HUES48 (cell line): ENCODE data around the gene HIRA.

Experiments used
- H3K27ac ChIP-seq: one replicate; pipeline ENCODE4 v1.7.0; 2013; ENCODE audit warnings: low read depth, low read length, inconsistent platforms
- H3K27me3 ChIP-seq: 2 replicates; pipeline ENCODE4 v1.6.1; 2013; ENCODE audit warnings: mild to moderate bottlenecking, low read length; ENCODE audit not compliant: control insufficient read depth, insufficient read depth
- H3K36me3 ChIP-seq: 2 replicates; pipeline ENCODE4 v1.6.1; 2013; ENCODE audit warnings: low read length; ENCODE audit not compliant: control insufficient read depth, insufficient read depth
- H3K4me1 ChIP-seq: 2 replicates; pipeline ENCODE4 v1.6.1; 2013; ENCODE audit warnings: mild to moderate bottlenecking, low read length; ENCODE audit not compliant: control insufficient read depth, insufficient read depth
- H3K4me3 ChIP-seq: 2 replicates; pipeline ENCODE4 v1.5.1; 2013; ENCODE audit warnings: mild to moderate bottlenecking, low read depth, low read length
- H3K9ac ChIP-seq: 2 replicates; pipeline ENCODE4 v1.6.1; 2013; ENCODE audit warnings: mild to moderate bottlenecking, low read depth, low read length, moderate library complexity
- H3K9me3 ChIP-seq: 2 replicates; pipeline ENCODE4 v1.6.1; 2013; ENCODE audit warnings: low read length; ENCODE audit not compliant: control insufficient read depth, insufficient read depth

The HIRA gene

GRCh38 chr22:19471572-19471971 is 40.0 kb upstream of the HIRA start:
- peaks cover 88% of the 10 kb centered on the region for H3K36me3 ChIP-seq
- H3K4me1 ChIP-seq, result no peaks in the 10 kb centered on the region
- no peak overlapping the region for H3K27ac ChIP-seq
- no peak overlapping the region for H3K9ac ChIP-seq
- H3K27me3 ChIP-seq, result no peaks in the 10 kb centered on the region
- no peak overlapping the region for H3K4me3 ChIP-seq
- no peaks in the 10 kb centered on the region for H3K9me3 ChIP-seq

DNA sequence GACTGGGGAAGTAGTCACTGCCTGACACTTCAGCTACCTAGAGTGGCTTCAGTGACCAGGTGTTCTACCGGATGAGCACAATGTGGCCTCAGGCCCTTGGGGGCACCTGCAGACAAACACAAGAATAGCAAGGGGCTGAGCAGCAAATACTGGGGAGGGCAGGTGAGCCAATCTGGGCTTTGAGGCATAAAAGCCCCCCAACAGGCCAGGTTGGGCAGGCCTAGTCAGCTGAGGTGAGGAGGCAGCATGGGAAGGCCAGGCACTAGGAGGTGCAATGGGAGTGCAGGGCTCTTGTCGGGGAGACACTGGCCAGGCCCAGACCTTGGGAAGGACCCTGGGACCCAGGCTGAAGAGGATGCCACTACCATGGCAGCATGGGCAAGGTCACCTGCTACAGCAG is 38.5 kb upstream of the HIRA start:
- Histone ChIP-seq H3K9ac (no peak overlapping the region), H3K27ac (no peak overlapping the region), H3K4me1 (no peaks in the 10 kb centered on the region), H3K36me3 (peaks cover 96% of the 10 kb centered on the region), H3K27me3 (no peaks in the 10 kb centered on the region), H3K9me3 (no peaks in the 10 kb centered on the region), H3K4me3 (no peak overlapping the region)

DNA sequence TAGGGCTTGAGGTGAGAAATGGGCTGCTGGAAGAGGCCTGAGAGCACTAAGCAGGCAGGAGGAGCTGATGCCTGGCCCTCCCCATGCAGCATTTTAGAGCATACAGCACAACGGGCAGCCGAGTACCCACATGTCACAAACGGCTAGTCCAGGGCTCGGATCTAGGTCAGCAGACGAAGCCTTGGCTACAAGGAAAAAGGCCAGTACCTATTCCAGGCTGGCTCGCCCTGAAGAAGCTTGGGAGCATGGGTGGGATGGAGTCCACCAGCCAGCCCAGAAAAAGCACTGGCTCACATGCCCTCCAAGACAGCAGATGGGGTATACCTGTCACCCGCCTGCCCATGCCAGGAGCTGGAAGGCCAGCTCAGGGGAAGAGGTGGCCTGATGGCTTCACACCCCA is 37.9 kb upstream of the HIRA start:
- H3K27ac ChIP-seq, result no peak overlapping the region
- no peaks in the 10 kb centered on the region for H3K4me1 ChIP-seq
- no peak overlapping the region for H3K4me3 ChIP-seq
- H3K27me3 ChIP-seq, result no peaks in the 10 kb centered on the region
- no peaks in the 10 kb centered on the region for H3K9me3 ChIP-seq
- peaks cover 96% of the 10 kb centered on the region for H3K36me3 ChIP-seq
- H3K9ac ChIP-seq, result no peak overlapping the region

- no peak overlapping the region for H3K4me3 ChIP-seq
- no peak overlapping the region for H3K9ac ChIP-seq
- H3K9me3 ChIP-seq, result no peaks in the 10 kb centered on the region
- H3K27me3 ChIP-seq, result no peaks in the 10 kb centered on the region
- peaks cover 100% of the 10 kb centered on the region for H3K36me3 ChIP-seq
- H3K27ac ChIP-seq, result no peak overlapping the region
- H3K4me1 ChIP-seq, result no peaks in the 10 kb centered on the region
These were observed 36.4 kb upstream of the HIRA start for GRCh38 chr22:19467912-19468311.

DNA sequence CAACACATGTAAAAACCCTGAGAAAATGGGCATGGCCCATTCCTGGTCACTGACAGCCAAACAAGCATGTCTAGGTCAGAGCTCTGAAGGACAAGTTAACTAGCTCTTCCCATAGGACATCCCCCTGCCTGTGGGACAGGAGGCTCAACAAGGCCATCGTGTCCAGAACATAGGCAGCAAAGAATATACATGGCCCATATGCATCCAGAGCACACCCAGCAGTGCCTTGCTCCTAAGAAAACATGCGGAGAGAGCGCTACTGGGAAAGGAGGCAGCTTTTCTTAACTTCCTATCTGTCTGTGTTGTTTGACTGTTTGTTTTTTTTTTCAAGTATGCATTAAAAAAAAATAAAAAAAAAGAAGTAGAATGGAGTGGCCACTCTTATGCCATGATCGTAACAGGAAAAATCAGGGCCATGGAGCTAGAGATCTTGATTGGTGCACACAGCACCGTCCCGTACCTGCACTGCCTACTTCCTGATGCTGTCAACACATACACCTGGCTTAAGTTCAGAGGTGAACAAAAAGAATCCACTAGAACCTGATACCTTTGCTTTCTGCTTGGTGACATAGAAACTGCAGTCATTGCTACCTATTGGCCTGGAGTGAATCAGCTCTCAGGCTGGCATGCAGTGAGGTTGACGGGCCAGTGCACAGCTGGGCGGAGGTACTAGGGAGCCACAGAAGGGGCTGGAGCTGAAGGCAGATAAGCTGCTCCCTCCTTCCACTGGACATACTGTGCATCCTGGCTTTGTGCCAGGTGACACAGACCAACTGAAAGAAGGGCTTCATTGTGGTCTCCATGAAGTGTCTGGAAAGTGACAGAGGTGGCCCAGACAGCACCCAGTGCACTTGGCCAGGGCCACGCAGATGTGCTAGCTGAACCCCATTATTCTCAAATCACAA is 35.6 kb upstream of the HIRA start:
- Histone ChIP-seq H3K9me3 (no peaks in the 10 kb centered on the region), H3K27ac (no peak overlapping the region), H3K9ac (no peak overlapping the region), H3K36me3 (peaks cover 99% of the 10 kb centered on the region), H3K4me3 (no peak overlapping the region), H3K27me3 (no peaks in the 10 kb centered on the region), H3K4me1 (no peaks in the 10 kb centered on the region)

- H3K9ac ChIP-seq, result no peak overlapping the region
- no peak overlapping the region for H3K4me3 ChIP-seq
- no peaks in the 10 kb centered on the region for H3K4me1 ChIP-seq
- H3K27me3 ChIP-seq, result no peaks in the 10 kb centered on the region
- no peaks in the 10 kb centered on the region for H3K9me3 ChIP-seq
- no peak overlapping the region for H3K27ac ChIP-seq
- H3K36me3 ChIP-seq, result peaks cover 95% of the 10 kb centered on the region
These were observed 34.7 kb upstream of the HIRA start for GRCh38 chr22:19466126-19466716.

- Histone ChIP-seq H3K36me3 (peaks cover 93% of the 10 kb centered on the region), H3K27me3 (no peaks in the 10 kb centered on the region), H3K4me1 (no peaks in the 10 kb centered on the region), H3K9me3 (no peaks in the 10 kb centered on the region), H3K4me3 (no peak overlapping the region), H3K9ac (no peak overlapping the region), H3K27ac (no peak overlapping the region)
These were observed 33.4 kb upstream of the HIRA start for GRCh38 chr22:19464975-19465374.

DNA sequence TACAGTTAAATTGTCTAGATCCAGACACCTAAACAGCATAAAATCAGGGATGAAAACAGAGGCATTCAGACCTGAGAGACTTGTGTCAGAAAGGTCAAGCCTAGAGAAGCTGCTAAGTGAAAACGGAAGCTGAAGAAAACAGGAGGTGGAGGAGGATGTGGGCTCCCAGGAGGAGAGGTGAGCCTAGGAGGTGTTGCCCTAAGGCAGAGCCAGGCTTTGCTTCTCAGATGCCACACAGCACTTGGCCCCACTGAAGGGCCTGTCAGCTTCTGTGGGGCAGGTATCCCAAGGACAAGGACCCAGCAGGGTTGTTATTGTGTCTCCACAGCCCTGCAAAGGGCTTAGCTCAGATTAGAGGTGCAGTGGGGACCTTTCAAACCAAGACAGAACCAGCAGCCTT is 33.0 kb upstream of the HIRA start:
- Histone ChIP-seq H3K9me3 (no peaks in the 10 kb centered on the region), H3K9ac (no peak overlapping the region), H3K27ac (no peak overlapping the region), H3K4me3 (no peak overlapping the region), H3K4me1 (no peaks in the 10 kb centered on the region), H3K36me3 (peaks cover 89% of the 10 kb centered on the region), H3K27me3 (no peaks in the 10 kb centered on the region)

DNA sequence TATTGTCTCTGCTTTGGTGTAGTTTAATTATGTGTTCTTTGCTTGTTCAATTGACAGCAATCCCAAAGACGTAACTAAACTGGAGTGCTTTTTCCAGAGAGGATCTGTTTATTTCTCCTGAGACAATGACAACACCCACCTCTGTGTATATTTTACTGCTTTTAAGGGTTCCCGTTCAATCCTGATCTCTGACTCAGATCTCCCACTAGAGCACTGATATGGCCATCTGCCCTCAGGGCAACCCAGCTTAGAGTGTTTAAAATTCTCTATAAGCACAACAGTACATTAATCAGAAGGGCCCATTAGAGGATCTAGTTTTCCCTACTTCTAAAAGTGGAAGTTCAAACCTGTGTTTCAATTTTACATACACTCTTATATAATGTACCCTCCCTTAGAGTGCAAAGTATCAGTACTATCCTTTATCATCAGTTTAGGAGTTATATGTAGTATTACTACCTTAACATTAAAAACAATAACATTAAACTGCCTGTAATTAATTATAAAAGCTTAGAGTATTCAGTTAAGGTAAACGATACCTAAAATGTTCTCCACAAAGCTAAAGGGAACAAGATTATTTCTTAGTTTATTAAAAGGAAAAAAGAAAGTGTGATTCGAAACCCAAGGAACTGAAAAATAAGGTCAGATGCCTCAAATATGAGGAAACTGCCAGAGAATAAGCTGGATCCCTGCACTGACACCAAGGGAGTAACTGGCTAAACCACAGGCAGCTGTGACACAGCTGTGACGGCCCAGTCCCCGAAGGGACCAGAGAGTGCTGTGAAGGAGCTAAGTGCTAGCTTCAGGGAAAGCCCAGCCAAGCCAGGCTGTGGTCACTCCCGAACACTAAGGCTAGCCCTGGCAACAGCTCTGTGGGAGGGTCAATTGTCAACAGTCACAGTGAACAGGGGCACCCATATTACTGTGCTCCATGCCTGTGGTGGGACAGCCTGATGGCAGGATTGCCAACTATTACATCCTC is 32.2 kb upstream of the HIRA start:
- Histone ChIP-seq H3K9me3 (no peaks in the 10 kb centered on the region), H3K9ac (no peak overlapping the region), H3K36me3 (peaks cover 86% of the 10 kb centered on the region), H3K4me3 (no peak overlapping the region), H3K4me1 (no peaks in the 10 kb centered on the region), H3K27me3 (no peaks in the 10 kb centered on the region), H3K27ac (no peak overlapping the region)

DNA sequence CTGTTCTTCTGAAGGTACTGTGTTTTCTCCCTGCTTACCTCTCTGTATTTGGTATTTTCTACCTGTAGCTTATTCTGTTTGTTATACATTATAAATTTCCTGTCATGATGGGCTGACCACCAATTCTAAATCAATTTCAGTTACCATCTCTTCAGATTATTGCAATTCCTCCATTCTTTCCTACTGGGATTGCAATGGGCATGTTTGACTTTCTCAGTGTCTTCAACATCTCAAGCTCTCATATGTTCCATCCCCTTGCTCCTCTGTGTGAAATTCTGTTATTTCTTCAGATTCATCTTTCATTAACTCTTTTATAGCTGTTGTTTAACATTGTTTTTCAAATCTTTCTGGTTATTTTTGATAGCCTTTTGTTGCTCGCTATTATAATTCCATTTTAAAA is 31.5 kb upstream of the HIRA start:
- no peak overlapping the region for H3K27ac ChIP-seq
- H3K36me3 ChIP-seq, result peaks cover 85% of the 10 kb centered on the region
- H3K9ac ChIP-seq, result no peak overlapping the region
- H3K9me3 ChIP-seq, result no peaks in the 10 kb centered on the region
- H3K4me1 ChIP-seq, result no peaks in the 10 kb centered on the region
- H3K27me3 ChIP-seq, result no peaks in the 10 kb centered on the region
- H3K4me3 ChIP-seq, result no peak overlapping the region
